Activated CD8-positive, alpha-beta memory T cell treated with anti-CD3 and anti-CD28 coated beads for 1 hour (primary cell): ENCODE measurements around the gene IMMP2L.
"Not testable (repeated sequence)": the region's sequence is repeated elsewhere in the genome, so short reads cannot be mapped to it uniquely, and the experiment has no call there.

Source experiments
- DNase-seq, 2 donors: peaks; one replicate each; pipeline ENCODE4 v3.0.0-alpha.2; 2020; ENCODE audit warnings: low read depth in 1 of 2; ENCODE audit errors: extremely low read depth in 1 of 2

The IMMP2L gene

GRCh38 chr7:111088328-111088727 is 474.0 kb downstream of the IMMP2L start:
- DNase-seq = no peak

GRCh38 chr7:111086532-111086931 is 475.8 kb downstream of the IMMP2L start:
- no peak for DNase-seq

- DNase-seq = no peak
Observed at GRCh38 chr7:111085356-111085755, 476.9 kb downstream of the IMMP2L start.

DNA sequence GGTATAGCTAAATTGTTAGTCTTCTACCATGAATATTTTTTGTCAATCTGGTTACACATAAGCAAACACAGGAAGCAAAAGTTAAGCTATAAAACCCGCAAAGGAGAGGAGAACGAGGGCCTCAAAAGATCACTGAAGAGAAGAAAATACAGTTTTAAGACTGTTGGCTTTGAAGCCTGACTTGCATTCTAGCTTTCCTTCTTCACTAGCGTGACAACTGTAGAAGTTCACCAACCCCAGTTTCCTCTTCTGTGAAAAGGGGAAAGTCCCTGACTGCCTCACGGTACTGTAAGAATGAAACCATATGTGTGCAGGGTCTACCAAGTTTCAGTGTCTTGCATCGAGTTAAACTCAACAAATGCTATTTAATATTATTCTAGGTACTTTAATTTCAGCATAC is 478.9 kb downstream of the IMMP2L start:
- no peak for DNase-seq

DNA sequence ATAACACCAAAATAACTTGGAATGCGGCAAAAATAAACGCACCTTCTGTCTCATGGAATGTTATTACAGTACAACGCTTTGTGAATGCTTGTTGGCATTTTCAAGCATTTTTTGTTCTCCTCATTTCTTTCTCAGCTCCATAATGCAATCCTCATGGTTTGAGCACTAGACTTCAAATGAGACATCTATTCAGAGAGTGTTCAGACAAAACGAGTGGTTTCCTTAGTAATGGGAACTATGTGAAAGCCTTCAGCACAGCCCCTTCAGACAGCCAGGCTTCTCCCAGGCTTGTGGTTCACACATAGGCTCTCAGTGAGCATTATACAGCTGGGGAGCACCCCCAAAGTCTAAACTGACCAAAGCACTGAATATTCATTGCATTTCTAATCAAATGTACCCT is 479.9 kb downstream of the IMMP2L start:
- DNase-seq = no peak

- no peak for DNase-seq
Observed at GRCh38 chr7:111081546-111082267, 480.6 kb downstream of the IMMP2L start.

GRCh38 chr7:111080495-111081105 is 481.7 kb downstream of the IMMP2L start:
- DNase-seq = no peak

GRCh38 chr7:111077001-111077400 is 485.3 kb downstream of the IMMP2L start:
- no peak for DNase-seq

DNA sequence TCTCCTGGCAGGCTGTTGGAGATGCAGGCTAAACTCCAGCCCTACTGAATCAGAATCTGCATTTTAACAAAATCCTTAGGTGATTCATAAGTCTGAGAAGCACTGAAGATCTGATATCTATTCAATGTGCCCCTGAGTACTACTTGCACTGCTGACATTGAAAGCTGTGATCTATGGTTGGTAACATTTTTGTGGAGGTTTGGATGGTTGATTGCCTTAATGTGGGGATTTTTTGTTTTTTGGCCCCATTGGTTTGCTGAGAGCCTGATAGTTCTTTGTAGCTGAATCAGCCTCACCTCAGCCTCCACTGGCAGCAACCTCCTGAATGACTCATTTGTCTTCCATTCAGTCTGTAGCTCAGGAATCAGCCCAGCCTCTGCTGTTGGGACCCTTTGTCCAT is 486.1 kb downstream of the IMMP2L start:
- DNase-seq = no peak

- DNase-seq = no peak
Observed at GRCh38 chr7:111075498-111075897, 486.8 kb downstream of the IMMP2L start.

- no peak for DNase-seq
Observed at GRCh38 chr7:111074748-111075146, 487.5 kb downstream of the IMMP2L start.

DNA sequence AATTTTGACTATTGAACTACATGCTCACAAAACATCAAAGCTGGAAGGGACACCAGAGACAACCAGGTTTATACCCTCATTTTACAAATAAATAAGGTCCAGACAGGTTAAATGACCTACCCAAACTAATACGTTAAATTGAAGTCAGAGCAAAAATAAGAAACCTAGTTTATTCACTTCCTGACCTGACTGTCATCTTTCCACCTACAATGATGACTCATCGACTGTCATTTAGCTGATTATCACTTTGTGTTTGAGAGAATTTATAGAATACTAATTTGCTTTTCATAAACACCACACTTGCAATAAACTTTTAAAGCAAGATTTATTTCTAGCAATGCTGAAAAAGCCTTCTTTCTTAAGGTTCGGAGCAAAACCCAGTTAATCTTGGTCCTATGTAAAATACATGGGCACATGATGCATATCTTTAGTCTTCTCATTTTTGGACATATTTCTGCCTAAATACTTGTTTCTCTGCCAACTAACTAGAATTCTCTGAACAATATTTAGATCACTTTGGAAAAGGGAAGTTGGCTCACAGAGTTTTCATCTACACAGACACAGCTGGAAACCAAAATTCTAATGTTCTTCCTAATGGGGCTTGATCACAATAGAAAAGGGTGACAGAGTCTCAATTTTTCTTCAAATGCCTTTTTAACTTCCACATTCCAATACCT is 488.1 kb downstream of the IMMP2L start:
- DNase-seq = no peak

GRCh38 chr7:111072658-111073057 is 489.6 kb downstream of the IMMP2L start:
- DNase-seq = not testable (repeated sequence)

DNA sequence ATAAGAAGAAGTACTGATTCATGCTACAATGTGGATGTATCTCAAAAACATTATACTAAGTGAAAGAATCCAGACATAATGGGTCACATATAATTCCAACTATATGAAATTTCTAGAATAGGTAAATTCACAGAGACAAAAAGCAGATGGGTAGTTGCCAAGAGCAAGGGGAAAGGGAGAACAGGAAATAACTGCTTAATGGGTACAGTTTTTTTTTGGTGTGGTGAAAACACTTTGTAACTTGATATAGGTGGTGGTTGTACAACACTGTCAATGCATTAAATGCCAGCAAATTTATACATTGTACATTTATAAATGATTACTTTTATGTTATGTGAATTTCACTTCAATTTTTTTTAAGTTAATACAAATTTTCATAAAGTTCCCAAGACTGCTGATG is 490.7 kb downstream of the IMMP2L start:
- no peak for DNase-seq

DNA sequence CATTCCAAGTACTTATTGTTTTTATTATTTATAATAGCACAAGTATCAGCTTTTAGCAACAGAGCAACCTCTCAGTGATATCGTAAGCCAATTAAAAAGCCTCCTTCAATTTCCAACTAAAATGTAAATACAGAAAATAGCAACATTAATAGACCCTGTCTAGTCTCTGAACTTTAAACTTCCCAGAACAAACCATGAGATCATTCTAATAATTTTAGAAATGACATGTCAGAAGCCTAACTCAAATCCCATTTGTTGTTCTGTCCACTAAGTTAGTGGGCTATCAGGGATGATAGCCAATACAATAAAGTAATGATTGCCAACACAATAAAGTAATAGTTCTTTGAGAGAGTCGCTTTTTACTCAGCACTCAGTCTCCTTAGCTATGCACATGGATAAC is 493.7 kb downstream of the IMMP2L start:
- no peak for DNase-seq

- DNase-seq = no peak
Observed at GRCh38 chr7:111067682-111068081, 494.6 kb downstream of the IMMP2L start.

- no peak for DNase-seq
Observed at GRCh38 chr7:111067251-111067650, 495.0 kb downstream of the IMMP2L start.

DNA sequence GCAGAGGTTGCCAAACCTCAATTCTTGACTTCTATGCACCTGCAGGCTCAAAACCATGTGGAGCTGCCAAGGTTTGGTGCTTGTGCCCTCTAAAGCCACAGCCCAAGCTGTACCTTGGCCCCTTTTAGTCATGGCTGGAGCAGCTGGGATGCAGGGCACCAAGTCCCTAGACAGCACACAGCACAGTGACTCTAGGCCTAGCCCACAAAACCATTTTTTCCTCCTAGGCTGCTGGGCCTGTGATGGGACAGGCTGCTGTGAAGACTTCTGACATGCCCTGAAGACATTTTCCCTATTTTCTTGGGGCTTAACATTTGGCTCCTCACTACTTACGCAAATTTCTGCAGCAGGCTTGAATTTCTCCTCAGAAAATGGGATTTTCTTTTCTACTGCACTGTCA is 499.1 kb downstream of the IMMP2L start:
- no peak for DNase-seq

DNA sequence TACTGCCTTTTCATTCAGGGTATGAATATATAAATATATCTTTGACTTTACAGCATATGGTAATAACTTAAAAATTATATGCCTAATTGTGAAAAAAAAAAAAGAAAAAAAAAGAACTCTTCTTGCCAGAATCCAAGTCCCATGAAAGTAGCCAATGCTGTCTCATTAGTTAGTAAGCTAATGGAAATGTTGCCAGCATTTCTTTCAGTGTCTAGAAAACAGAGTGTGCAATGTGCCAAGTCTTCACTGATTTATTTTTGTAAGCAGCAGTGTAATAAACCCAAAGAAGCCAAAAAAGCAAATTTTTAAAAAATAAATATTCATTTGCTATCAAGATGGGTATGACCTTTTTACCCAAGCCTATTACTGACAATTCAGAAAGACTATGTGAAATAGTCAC is 502.5 kb downstream of the IMMP2L start:
- no peak for DNase-seq

DNA sequence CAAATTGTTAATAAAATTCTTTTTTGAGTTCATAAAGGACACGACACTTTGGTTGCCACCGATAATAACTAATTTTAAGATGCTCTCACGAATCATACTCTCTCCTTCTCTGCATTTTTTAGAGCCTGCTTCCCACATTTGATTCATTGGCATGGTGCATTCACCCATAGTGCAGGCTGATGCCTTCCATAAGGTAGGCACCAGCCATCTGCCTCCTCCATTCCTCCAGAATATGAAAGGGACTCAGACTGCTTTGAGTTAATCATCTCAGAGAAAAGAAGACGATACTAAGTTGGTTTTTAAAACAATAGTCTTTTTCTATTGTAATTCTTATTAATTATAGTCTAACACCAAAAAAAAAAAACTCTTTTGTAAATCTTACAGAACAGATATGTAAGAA is 505.2 kb downstream of the IMMP2L start:
- no peak for DNase-seq

- no peak for DNase-seq
Observed at GRCh38 chr7:111056371-111056770, 505.9 kb downstream of the IMMP2L start.

- no peak for DNase-seq
Observed at GRCh38 chr7:111053035-111053434, 509.3 kb downstream of the IMMP2L start.
